Ascending aorta (tissue), 2 donors: ENCODE results near the gene PLAC8L1. TPM values are rescaled to one million over a fixed set of nuclear protein-coding genes. Genes with fewer than 3 reads are reported as not detected.
A peak's percentile ranks its signal among the peaks of the same experiment; 100 is the strongest.

Experiments
- DNase-seq, 2 donors: peaks; one replicate each; pipeline ENCODE4 v3.0.0-alpha.2; 2019; ENCODE audit warnings: low spot score in 2 of 2
- H3K27ac ChIP-seq, 2 donors: fragments of 200-600 bp; sonication (generic); one replicate each; pipeline ENCODE4 v1.5.1; 2016 to 2017; ENCODE audit warnings: mild to moderate bottlenecking in 1 of 2
- H3K27me3 ChIP-seq: fragments of 200-600 bp; sonication (generic); one replicate; pipeline ENCODE4 v1.5.1; 2017
- H3K36me3 ChIP-seq, 2 donors: fragments of 200-600 bp; sonication (generic); one replicate each; pipeline ENCODE4 v1.5.1; 2016
- H3K4me1 ChIP-seq, 2 donors: fragments of 200-600 bp; sonication (generic); one replicate each; pipeline ENCODE4 v1.5.1; 2016 to 2017; ENCODE audit warnings: mild to moderate bottlenecking in 1 of 2
- H3K4me3 ChIP-seq, 2 donors: fragments of 200-600 bp; sonication (generic); one replicate each; pipeline ENCODE4 v1.5.1; 2016 to 2017; ENCODE audit warnings: mild to moderate bottlenecking in 1 of 2
- H3K9me3 ChIP-seq, 2 donors: fragments of 200-600 bp; sonication (generic); one replicate each; pipeline ENCODE4 v1.5.1; 2016
- CTCF ChIP-seq, 3 experiments: fragments of 200-600 bp in 2 of 3; fragments of 450-650 bp in 1 of 3; sonication (generic) in 2 of 3; IDR thresholded peaks; one replicate each; pipeline ENCODE4 v1.5.1; 2016 to 2019; ENCODE audit warnings: antibody characterized with exemption in 3 of 3, mild to moderate bottlenecking in 1 of 3, moderate library complexity in 1 of 3
- intact Hi-C: fragments of 100-400 bp; cut with DNase I; formaldehyde crosslinking; loops from one replicate; pipeline ENCODE4 v1.15.1; 2023
- total RNA-seq: library from RNA; depleted of rRNA; stranded (reverse); fragments of >200 nt; gene quantifications from one replicate; pipeline ENCODE4 v1.1.0, GENCODE V29; 2016

The PLAC8L1 gene
- total RNA-seq, 1 donor from 2014 or later, result not detected

- Histone ChIP-seq H3K27me3 (no peaks in the 10 kb centered on the region), H3K9me3 (no peaks in the 10 kb centered on the region), H3K4me1 (no peaks in the 10 kb centered on the region), H3K36me3 (no peaks in the 10 kb centered on the region), H3K27ac (no peak overlapping the region), H3K4me3 (no peak overlapping the region)
- no peak for DNase-seq
- no peak for TF ChIP-seq CTCF (IDR thresholded peaks at IDR 0.05)
- intact Hi-C loops, result no loop called here
Measured at GRCh38 chr5:146052780-146053179, 52.6 kb downstream of the PLAC8L1 start.

- H3K4me3 ChIP-seq, result no peak overlapping the region
- intact Hi-C loops, result no loop called here
- TF ChIP-seq CTCF (IDR thresholded peaks at IDR 0.05), result no peak
- no peaks in the 10 kb centered on the region for H3K36me3 ChIP-seq
- no peaks in the 10 kb centered on the region for H3K27me3 ChIP-seq
- no peak for DNase-seq
- H3K27ac ChIP-seq, result no peak overlapping the region
- no peaks in the 10 kb centered on the region for H3K4me1 ChIP-seq
- H3K9me3 ChIP-seq, result no peaks in the 10 kb centered on the region
Measured at GRCh38 chr5:146051678-146052077, 53.7 kb downstream of the PLAC8L1 start.

GRCh38 chr5:146050086-146050485 lies 55.3 kb downstream of the PLAC8L1 start:
- H3K36me3 ChIP-seq, result no peaks in the 10 kb centered on the region
- intact Hi-C loops, result no loop called here
- H3K9me3 ChIP-seq, result no peaks in the 10 kb centered on the region
- no peaks in the 10 kb centered on the region for H3K27me3 ChIP-seq
- DNase-seq, result no peak
- no peak for TF ChIP-seq CTCF (IDR thresholded peaks at IDR 0.05)
- no peaks in the 10 kb centered on the region for H3K4me1 ChIP-seq
- no peak overlapping the region for H3K27ac ChIP-seq
- H3K4me3 ChIP-seq, result no peak overlapping the region

- H3K27ac ChIP-seq, result no peak overlapping the region
- no peaks in the 10 kb centered on the region for H3K27me3 ChIP-seq
- TF ChIP-seq CTCF (IDR thresholded peaks at IDR 0.05), result no peak
- intact Hi-C loops, result loop anchor here (5.0 to 10.0 kb wide), 5 partner anchors 142 to 1845 kb away; no protein-coding TSS in a partner anchor
- no peaks in the 10 kb centered on the region for H3K9me3 ChIP-seq
- H3K36me3 ChIP-seq, result no peaks in the 10 kb centered on the region
- no peak for DNase-seq
- no peaks in the 10 kb centered on the region for H3K4me1 ChIP-seq
- H3K4me3 ChIP-seq, result no peak overlapping the region
Measured at GRCh38 chr5:146049704-146050026, 55.7 kb downstream of the PLAC8L1 start.

- intact Hi-C loops, result loop anchor here (5.0 to 10.0 kb wide), 5 partner anchors 142 to 1844 kb away; no protein-coding TSS in a partner anchor
- Histone ChIP-seq H3K9me3 (no peaks in the 10 kb centered on the region), H3K36me3 (no peaks in the 10 kb centered on the region), H3K27ac (no peak overlapping the region), H3K27me3 (no peaks in the 10 kb centered on the region), H3K4me3 (no peak overlapping the region), H3K4me1 (no peaks in the 10 kb centered on the region)
- TF ChIP-seq CTCF (IDR thresholded peaks at IDR 0.05), result peak; percentile 40 to 76 (median 67)
- peak in 1 of 2 donors; percentile 67 for DNase-seq
Measured at GRCh38 chr5:146048994-146049703, 56.2 kb downstream of the PLAC8L1 start.
